HAP-1 (cell line): Measurements from ENCODE around the gene KRT75.
"Not testable (repeated sequence)": the region's sequence is repeated elsewhere in the genome, so short reads cannot be mapped to it uniquely, and the experiment has no call there.

Experiments
- DNase-seq, 2 experiments: peaks; one replicate each; pipeline ENCODE4 v3.0.0-alpha.2; 2016 to 2020; ENCODE audit warnings: low spot score in 2 of 2
- H3K27me3 ChIP-seq: fragments of 250-450 bp; sonication (Bioruptor Pico); 2 replicates; pipeline ENCODE4 v1.5.1; 2020; ENCODE audit warnings: low read depth, mild to moderate bottlenecking, moderate library complexity
- H3K36me3 ChIP-seq: fragments of 250-450 bp; sonication (Bioruptor Pico); replicated peaks from 2 replicates; pipeline ENCODE4 v1.5.1; 2020; ENCODE audit warnings: mild to moderate bottlenecking
- H3K4me1 ChIP-seq: fragments of 250-450 bp; sonication (Bioruptor Pico); 2 replicates; pipeline ENCODE4 v1.5.1; 2020; ENCODE audit warnings: mild to moderate bottlenecking
- H3K4me3 ChIP-seq: fragments of 250-450 bp; sonication (Bioruptor Pico); 2 replicates; pipeline ENCODE4 v1.5.1; 2020; ENCODE audit warnings: mild to moderate bottlenecking, moderate library complexity
- H3K9me3 ChIP-seq: fragments of 250-450 bp; sonication (Bioruptor Pico); 2 replicates; pipeline ENCODE4 v1.5.1; 2020; ENCODE audit warnings: mild to moderate bottlenecking, moderate library complexity
- in situ Hi-C: fragments of 300-500 bp; cut with MboI; formaldehyde crosslinking; loops from 3 replicates; pipeline ENCODE4 v1.14.3; 2020; ENCODE audit warnings: low sequenced_read_pairs, inconsistent platforms, mixed read lengths

Gene KRT75

DNA sequence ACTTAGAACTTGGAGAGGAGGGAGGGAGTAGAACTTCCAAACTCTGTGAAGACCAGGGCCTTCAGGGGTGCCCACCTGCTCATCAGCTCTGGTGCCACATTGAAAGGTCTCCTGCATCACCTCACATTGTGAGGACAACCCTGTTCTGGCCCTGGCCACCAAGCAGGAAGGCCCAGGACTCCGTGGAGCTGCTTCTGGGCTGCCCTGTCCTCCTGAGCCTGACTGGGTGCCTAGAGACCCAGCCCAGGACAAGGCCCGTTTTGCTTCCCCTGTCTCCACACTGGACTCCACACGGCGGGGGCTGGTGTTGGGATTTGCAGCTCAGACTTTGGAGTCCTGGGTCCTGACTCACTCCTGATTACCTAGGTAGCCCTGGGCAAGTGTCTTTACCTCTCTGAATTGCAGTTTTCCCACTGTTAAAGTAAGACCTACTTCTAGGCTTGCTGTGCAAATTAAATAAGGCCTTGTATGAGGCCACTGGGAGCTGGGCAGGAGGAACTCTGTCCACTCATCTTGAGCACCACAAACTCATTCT lies 15.5 kb downstream of the KRT75 start:
- peaks cover 2% of the 10 kb centered on the region; the same call in 1 of the 2 replicates for H3K27me3 ChIP-seq
- no peaks in the 10 kb centered on the region for H3K4me1 ChIP-seq
- H3K4me3 ChIP-seq: no peak overlapping the region
- no peak for DNase-seq
- H3K36me3 ChIP-seq: no peaks in the 10 kb centered on the region
- in situ Hi-C loops: no loop called here
- H3K9me3 ChIP-seq: no peaks in the 10 kb centered on the region

DNA sequence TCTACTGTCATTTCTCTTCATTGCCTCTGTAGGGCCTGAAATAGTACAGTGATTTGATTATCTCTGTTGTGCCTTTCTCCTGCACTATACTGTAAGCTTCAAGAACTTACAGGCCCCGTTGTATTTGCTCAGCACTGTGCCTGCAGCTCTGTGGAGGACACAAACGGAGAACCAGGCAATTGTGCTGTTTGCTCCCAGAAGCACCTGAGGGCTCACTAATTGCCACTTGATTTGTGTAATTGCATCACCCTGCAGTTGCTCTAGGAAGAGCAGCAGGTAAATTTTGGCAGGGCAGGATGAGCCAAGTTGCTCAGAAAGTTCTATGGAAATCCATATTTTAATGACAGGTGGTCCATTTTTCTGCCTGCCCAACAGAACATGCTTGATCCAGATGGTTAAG lies 16.4 kb downstream of the KRT75 start:
- H3K36me3 ChIP-seq: no peaks in the 10 kb centered on the region
- H3K4me1 ChIP-seq: no peaks in the 10 kb centered on the region
- no peak overlapping the region for H3K4me3 ChIP-seq
- H3K9me3 ChIP-seq: no peaks in the 10 kb centered on the region
- in situ Hi-C loops: no loop called here
- H3K27me3 ChIP-seq: peaks cover under 1% of the 10 kb centered on the region; the same call in 1 of the 2 replicates
- DNase-seq: no peak

- H3K9me3 ChIP-seq: no peaks in the 10 kb centered on the region
- H3K36me3 ChIP-seq: no peaks in the 10 kb centered on the region
- in situ Hi-C loops: no loop called here
- H3K4me3 ChIP-seq: no peak overlapping the region
- DNase-seq: no peak
- H3K27me3 ChIP-seq: no peaks in the 10 kb centered on the region
- no peaks in the 10 kb centered on the region for H3K4me1 ChIP-seq
Measured at GRCh38 chr12:52416795-52417194, 17.4 kb downstream of the KRT75 start.

DNA sequence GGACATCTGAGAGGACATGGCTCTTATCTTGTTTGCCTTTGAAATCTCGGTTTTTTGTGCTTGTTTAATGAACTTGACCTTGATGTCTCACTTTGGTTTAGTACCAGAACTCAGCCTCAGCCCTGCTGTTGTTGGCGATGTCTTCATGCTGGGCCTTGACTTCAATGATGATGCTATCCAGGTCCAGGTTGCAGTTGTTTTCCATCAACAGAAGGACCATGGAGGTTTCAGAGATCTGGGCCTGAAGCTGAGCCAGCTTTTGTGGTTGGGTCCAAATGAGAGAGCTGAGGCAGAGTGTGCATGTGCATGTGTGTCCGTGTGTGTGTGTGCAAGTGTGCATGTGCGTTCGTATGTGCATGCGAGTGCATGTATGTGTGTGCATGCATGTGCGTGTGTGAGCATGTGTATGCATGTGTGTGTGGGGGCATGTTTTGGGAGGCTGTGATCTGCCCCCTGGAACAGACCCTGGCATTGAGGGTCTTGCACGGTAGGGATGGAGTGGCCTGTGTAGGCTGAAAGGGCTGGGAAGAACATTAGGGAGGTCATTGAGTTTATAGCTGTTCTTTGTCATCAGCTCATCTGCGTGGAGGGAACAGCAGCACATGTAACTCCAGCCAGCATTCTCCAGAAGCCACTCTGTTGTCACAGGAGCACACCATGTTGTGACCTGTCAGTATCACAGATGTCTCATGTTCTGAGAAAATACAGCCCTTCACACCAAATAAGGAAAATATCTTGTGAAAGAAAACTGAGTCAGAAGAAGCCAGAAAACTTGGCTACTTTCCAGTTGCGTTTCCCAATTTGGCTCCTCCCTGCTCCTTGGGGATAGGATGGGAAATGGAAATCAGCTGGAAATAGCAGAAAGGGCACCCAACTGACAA lies 18.1 kb downstream of the KRT75 start:
- no peaks in the 10 kb centered on the region for H3K9me3 ChIP-seq
- H3K36me3 ChIP-seq: no peaks in the 10 kb centered on the region
- H3K27me3 ChIP-seq: no peaks in the 10 kb centered on the region
- H3K4me3 ChIP-seq: no peak overlapping the region
- H3K4me1 ChIP-seq: no peaks in the 10 kb centered on the region
- no peak for DNase-seq
- in situ Hi-C loops: no loop called here

DNA sequence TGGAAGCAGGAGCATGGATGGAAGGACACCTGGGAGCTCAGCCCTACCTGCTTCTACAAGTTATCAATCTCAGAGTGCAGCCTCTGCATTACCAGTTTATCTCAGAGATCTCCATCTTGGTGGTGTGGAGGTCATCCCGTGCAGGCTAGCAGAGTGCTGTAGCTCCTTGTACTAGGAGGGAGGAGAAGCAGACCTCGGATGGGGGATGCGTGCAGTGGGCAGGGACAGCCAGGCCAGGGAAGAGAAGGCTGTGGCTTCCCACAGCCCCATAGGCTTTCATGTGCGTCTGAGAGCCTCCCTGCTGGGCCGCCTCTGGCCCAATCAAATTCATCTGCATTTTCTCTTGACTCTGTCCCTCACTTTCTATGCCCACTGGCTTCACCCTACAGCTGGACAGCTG lies 19.2 kb downstream of the KRT75 start:
- in situ Hi-C loops: no loop called here
- DNase-seq: no peak
- H3K4me1 ChIP-seq: no peaks in the 10 kb centered on the region
- no peaks in the 10 kb centered on the region for H3K27me3 ChIP-seq
- no peak overlapping the region for H3K4me3 ChIP-seq
- H3K36me3 ChIP-seq: no peaks in the 10 kb centered on the region
- H3K9me3 ChIP-seq: no peaks in the 10 kb centered on the region

DNA sequence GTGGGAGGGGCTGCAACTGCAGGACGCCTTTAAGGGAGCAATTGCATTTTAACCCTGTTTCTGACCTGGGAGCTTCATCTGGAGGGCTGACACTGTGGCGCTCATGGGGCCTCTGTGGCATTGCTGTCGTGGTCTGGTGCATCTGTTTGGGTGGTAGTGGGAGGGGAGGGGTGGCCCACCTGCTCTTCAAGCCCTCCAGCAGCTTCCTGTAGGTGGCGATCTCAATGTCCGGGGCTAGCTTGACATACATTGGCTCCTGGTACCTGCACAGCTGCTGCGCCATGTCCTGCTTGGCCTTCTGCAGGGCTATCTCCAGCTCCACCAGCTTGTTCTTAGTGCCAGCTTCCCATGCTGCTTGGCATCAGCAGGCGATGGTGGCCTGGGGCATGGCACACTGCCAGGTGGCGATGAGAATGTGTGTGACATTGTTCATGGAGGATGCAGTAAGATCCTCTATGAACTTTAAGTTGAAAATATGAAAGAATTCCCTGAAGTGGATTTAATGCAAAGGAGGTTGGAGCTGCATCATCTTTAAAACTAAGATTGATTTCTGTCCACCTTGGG lies 20.3 kb downstream of the KRT75 start:
- in situ Hi-C loops: no loop called here
- Histone ChIP-seq H3K36me3 (no peaks in the 10 kb centered on the region), H3K4me1 (no peaks in the 10 kb centered on the region), H3K9me3 (no peaks in the 10 kb centered on the region), H3K27me3 (no peaks in the 10 kb centered on the region), H3K4me3 (no peak overlapping the region)
- DNase-seq: no peak

DNA sequence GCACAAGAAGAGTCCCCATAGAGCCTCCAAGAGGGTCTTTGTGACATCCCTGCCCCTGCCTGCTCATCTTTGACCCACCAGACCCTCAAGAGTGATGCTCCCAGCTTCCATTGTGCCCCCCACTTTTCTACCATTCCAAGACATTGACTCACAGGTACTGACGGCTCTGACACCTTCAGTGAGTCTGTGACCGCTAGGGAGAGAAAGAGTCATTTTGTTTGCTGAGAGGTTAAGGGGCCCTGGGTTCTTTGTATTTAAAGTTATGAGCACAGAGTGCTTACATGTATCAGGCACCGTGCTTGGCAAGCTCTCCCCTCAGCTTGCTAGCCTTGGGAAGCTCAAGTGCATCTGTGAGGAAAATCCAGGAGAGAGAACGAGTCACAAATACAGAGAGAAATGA lies 21.0 kb downstream of the KRT75 start:
- Histone ChIP-seq H3K27me3 (no peaks in the 10 kb centered on the region), H3K4me3 (no peak overlapping the region), H3K9me3 (no peaks in the 10 kb centered on the region), H3K36me3 (no peaks in the 10 kb centered on the region), H3K4me1 (no peaks in the 10 kb centered on the region)
- no peak for DNase-seq
- in situ Hi-C loops: no loop called here

GRCh38 chr12:52411815-52412214 lies 22.4 kb downstream of the KRT75 start:
- H3K4me1 ChIP-seq: no peaks in the 10 kb centered on the region
- in situ Hi-C loops: no loop called here
- no peaks in the 10 kb centered on the region for H3K36me3 ChIP-seq
- H3K4me3 ChIP-seq: no peak overlapping the region
- no peak for DNase-seq
- H3K9me3 ChIP-seq: no peaks in the 10 kb centered on the region
- H3K27me3 ChIP-seq: no peaks in the 10 kb centered on the region

- DNase-seq, H3K9me3 ChIP-seq, H3K27me3 ChIP-seq, H3K36me3 ChIP-seq, in situ Hi-C loops, H3K4me3 ChIP-seq, H3K4me1 ChIP-seq: not testable (repeated sequence)
Measured at GRCh38 chr12:52410589-52411248, 23.5 kb downstream of the KRT75 start.

DNA sequence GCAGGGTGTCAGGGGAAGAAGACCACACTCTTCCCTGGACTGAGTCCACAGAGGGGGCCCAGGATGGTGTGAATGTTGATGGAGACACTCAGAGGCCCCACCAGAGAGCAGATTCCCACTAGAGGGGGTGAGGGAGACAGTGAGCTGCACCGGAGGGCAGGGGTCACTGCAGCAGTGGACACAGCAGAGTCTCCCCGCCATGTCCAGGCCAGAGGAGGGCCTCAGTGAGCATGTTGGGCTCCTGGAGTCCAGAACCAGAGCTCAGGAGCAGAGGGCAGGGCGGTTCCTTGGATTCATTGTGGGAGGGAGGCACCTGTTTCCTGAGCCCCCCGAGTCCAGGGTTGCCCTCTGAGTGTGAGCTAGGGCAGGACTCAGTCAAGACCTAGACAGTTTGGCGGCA lies 26.3 kb downstream of the KRT75 start:
- H3K4me3 ChIP-seq: no peak overlapping the region
- no peaks in the 10 kb centered on the region for H3K36me3 ChIP-seq
- no peak for DNase-seq
- no peaks in the 10 kb centered on the region for H3K9me3 ChIP-seq
- H3K4me1 ChIP-seq: no peaks in the 10 kb centered on the region
- in situ Hi-C loops: no loop called here
- H3K27me3 ChIP-seq: no peaks in the 10 kb centered on the region

DNA sequence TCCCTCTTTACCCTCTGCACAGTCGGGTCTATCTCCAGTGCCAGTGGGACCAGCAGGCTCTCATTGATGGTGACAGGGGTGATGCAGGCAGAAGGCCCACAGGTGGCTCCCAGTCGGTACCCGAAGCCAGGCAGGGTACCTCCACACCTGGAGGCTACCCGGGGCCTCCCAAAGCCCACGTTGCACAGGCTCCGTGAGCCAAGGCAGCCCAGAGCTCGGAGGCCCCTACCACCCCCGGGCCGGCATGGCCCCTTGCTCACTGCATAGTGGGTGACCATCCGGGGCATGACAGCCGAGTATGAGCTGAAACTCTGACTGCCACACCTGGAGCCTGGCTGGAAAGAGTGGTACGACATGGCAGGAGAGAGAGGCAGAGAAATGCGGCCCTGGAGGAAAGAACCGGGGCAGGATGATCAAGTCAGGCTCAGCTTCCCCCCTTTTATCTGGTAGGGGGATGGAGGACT lies 28.2 kb downstream of the KRT75 start, which contains the start of gene KRT82:
Gene KRT82, minus strand, starts transcription at position 414 of the 464 bp plus-strand sequence. Its CDS starts 58 bp downstream, at position 356.
- in situ Hi-C loops: no loop called here
- H3K36me3 ChIP-seq: no peaks in the 10 kb centered on the region
- H3K4me3 ChIP-seq: no peak within 1 kb of the TSS
- no peak for DNase-seq
- H3K4me1 ChIP-seq: no peaks in the 10 kb centered on the region
- no peaks in the 10 kb centered on the region for H3K27me3 ChIP-seq
- no peaks in the 10 kb centered on the region for H3K9me3 ChIP-seq

- Histone ChIP-seq H3K27me3 (no peaks in the 10 kb centered on the region), H3K9me3 (no peaks in the 10 kb centered on the region), H3K4me3 (no peak overlapping the region), H3K36me3 (no peaks in the 10 kb centered on the region), H3K4me1 (no peaks in the 10 kb centered on the region)
- DNase-seq: no peak
- in situ Hi-C loops: no loop called here
Measured at GRCh38 chr12:52404951-52405350, 29.2 kb downstream of the KRT75 start.

DNA sequence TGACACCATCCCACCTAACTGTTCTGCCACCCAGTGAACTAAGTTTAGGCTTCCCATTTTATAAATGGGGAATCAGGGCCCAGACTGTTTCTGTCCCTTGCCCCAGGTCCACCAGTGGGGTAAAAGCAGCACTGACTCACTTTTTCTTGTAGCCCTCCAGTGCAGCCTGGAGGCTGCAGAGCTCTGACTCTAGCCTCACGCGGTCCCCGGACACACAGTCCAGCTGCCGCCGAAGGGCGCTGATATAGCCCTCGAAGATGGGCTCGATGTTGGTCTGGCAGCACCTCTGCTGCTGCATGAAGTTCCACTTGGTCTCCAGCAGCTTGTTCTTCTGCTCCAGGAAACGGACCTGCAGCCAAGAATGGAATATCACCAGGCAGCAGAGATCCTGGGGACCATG lies 30.6 kb downstream of the KRT75 start:
- H3K9me3 ChIP-seq: no peaks in the 10 kb centered on the region
- DNase-seq: no peak
- in situ Hi-C loops: no loop called here
- no peaks in the 10 kb centered on the region for H3K36me3 ChIP-seq
- no peaks in the 10 kb centered on the region for H3K27me3 ChIP-seq
- no peaks in the 10 kb centered on the region for H3K4me1 ChIP-seq
- no peak overlapping the region for H3K4me3 ChIP-seq
